Smooth muscle cell (in vitro differentiated cells): ENCODE measurements around the gene SLC37A1. TPM values are rescaled to one million over a fixed set of nuclear protein-coding genes. Genes with fewer than 3 reads are reported as not detected.

Experiments
- DNase-seq: peaks from one replicate; lab custom pipeline; 2025; ENCODE audit not compliant: unreplicated experiment; lab: John Stamatoyannopoulos, UW
- H2AFZ ChIP-seq: fragments of 200-600 bp; sonication (generic); 2 replicates; pipeline ENCODE4 v1.6.0; 2016; ENCODE audit warnings: antibody characterized with exemption, low read depth, mild to moderate bottlenecking
- H3F3A ChIP-seq: fragments of 200-600 bp; sonication (generic); 2 replicates; pipeline ENCODE4 v1.6.0; 2017; ENCODE audit warnings: antibody characterized with exemption, low read depth
- H3K27ac ChIP-seq: fragments of 200-600 bp; sonication (generic); 2 replicates; pipeline ENCODE4 v1.5.1; 2016; ENCODE audit warnings: low read depth, mild to moderate bottlenecking
- H3K27me3 ChIP-seq: fragments of 200-600 bp; sonication (generic); 2 replicates; pipeline ENCODE4 v1.6.1; 2016; ENCODE audit warnings: low read depth, mild to moderate bottlenecking
- H3K36me3 ChIP-seq: fragments of 200-600 bp; sonication (generic); 2 replicates; pipeline ENCODE4 v1.5.1; 2016; ENCODE audit warnings: low read depth
- H3K4me1 ChIP-seq: fragments of 200-600 bp; sonication (generic); 2 replicates; pipeline ENCODE4 v1.5.1; 2016; ENCODE audit warnings: low read depth
- H3K4me2 ChIP-seq: fragments of 200-600 bp; sonication (generic); 2 replicates; pipeline ENCODE4 v1.6.0; 2016; ENCODE audit warnings: mild to moderate bottlenecking
- H3K4me3 ChIP-seq: fragments of 200-600 bp; sonication (generic); 2 replicates; pipeline ENCODE4 v1.5.1; 2016; ENCODE audit warnings: mild to moderate bottlenecking
- H3K79me2 ChIP-seq: fragments of 200-600 bp; sonication (generic); 2 replicates; pipeline ENCODE4 v1.6.0; 2016; ENCODE audit warnings: low read depth, mild to moderate bottlenecking
- H3K9ac ChIP-seq: fragments of 200-600 bp; sonication (generic); 2 replicates; pipeline ENCODE4 v1.6.0; 2016; ENCODE audit warnings: low read depth
- H3K9me3 ChIP-seq: fragments of 200-600 bp; sonication (generic); replicated peaks from 2 replicates; pipeline ENCODE4 v1.5.1; 2016; ENCODE audit warnings: low read depth
- H4K20me1 ChIP-seq: fragments of 200-600 bp; sonication (generic); 2 replicates; pipeline ENCODE4 v1.6.0; 2016; ENCODE audit warnings: low read depth
- CTCF ChIP-seq: fragments of 200-600 bp; sonication (generic); IDR thresholded peaks from 2 replicates; pipeline ENCODE4 v1.5.1; 2017; ENCODE audit warnings: borderline replicate concordance, mild to moderate bottlenecking, antibody characterized with exemption; ENCODE audit not compliant: insufficient read depth, poor library complexity, severe bottlenecking
- WGBS: methylation state at CpG from one replicate; pipeline ENCODE4 v1.1.7; 2016; ENCODE audit warnings: low lambda C conversion rate; 5-methylcytosine and 5-hydroxymethylcytosine counted together
- polyA plus RNA-seq: library from polyadenylated mRNA; unstranded; fragments of >200 nt; fragmentation: Nextera tagmentation; extraction: Ambion mirVana; gene quantifications from 2 replicates; pipeline ENCODE4 v1.2.1, GENCODE V29; 2016
- total RNA-seq: library from RNA; depleted of rRNA; stranded (reverse); fragments of >200 nt; gene quantifications from 2 replicates; pipeline ENCODE4 v1.2.3, GENCODE V29; 2014

SLC37A1 gene
- total and polyA plus RNA-seq, 2 experiments from 2014 or later: 15.0 to 18.0 TPM

- no peak overlapping the region for H2AFZ ChIP-seq
- TF ChIP-seq CTCF: no peak
- 93% methylated on average over 10 of the region's 10 CpGs for WGBS
- no peak overlapping the region for H3K4me2 ChIP-seq
- H3K9ac ChIP-seq: no peak overlapping the region
- H3K27me3 ChIP-seq: no peaks in the 10 kb centered on the region
- no peaks in the 10 kb centered on the region for H3K9me3 ChIP-seq
- H3K4me1 ChIP-seq: no peaks in the 10 kb centered on the region
- H3F3A ChIP-seq: no peaks in the 10 kb centered on the region
- DNase-seq: no peak
- no peaks in the 10 kb centered on the region for H4K20me1 ChIP-seq
- H3K36me3 ChIP-seq: no peaks in the 10 kb centered on the region
- H3K4me3 ChIP-seq: no peak overlapping the region
- H3K79me2 ChIP-seq: no peaks in the 10 kb centered on the region
- no peak overlapping the region for H3K27ac ChIP-seq
Observed at GRCh38 chr21:42585881-42586280, 72.2 kb downstream of the SLC37A1 start.

- no peaks in the 10 kb centered on the region for H3K79me2 ChIP-seq
- TF ChIP-seq CTCF: no peak
- no peak overlapping the region for H3K9ac ChIP-seq
- no peak overlapping the region for H2AFZ ChIP-seq
- DNase-seq: no peak
- no peak overlapping the region for H3K4me3 ChIP-seq
- H3K36me3 ChIP-seq: no peaks in the 10 kb centered on the region
- no peaks in the 10 kb centered on the region for H4K20me1 ChIP-seq
- 97% methylated on average over 19 of the region's 19 CpGs for WGBS
- H3K27ac ChIP-seq: no peak overlapping the region
- H3F3A ChIP-seq: no peaks in the 10 kb centered on the region
- H3K27me3 ChIP-seq: no peaks in the 10 kb centered on the region
- no peaks in the 10 kb centered on the region for H3K9me3 ChIP-seq
- no peaks in the 10 kb centered on the region for H3K4me1 ChIP-seq
- no peak overlapping the region for H3K4me2 ChIP-seq
Observed at GRCh38 chr21:42586406-42586805, 72.8 kb downstream of the SLC37A1 start.

- 89% methylated on average over 12 of the region's 15 CpGs for WGBS
- no peak overlapping the region for H3K4me3 ChIP-seq
- H3K27me3 ChIP-seq: no peaks in the 10 kb centered on the region
- no peak overlapping the region for H3K4me2 ChIP-seq
- H4K20me1 ChIP-seq: no peaks in the 10 kb centered on the region
- TF ChIP-seq CTCF: no peak
- H3K79me2 ChIP-seq: no peaks in the 10 kb centered on the region
- H3K9ac ChIP-seq: no peak overlapping the region
- H3K4me1 ChIP-seq: no peaks in the 10 kb centered on the region
- H3K36me3 ChIP-seq: no peaks in the 10 kb centered on the region
- H3K9me3 ChIP-seq: no peaks in the 10 kb centered on the region
- no peak for DNase-seq
- H2AFZ ChIP-seq: no peak overlapping the region
- no peak overlapping the region for H3K27ac ChIP-seq
- no peaks in the 10 kb centered on the region for H3F3A ChIP-seq
Observed at GRCh38 chr21:42587036-42587435, 73.4 kb downstream of the SLC37A1 start.

GRCh38 chr21:42590431-42591131 is 76.9 kb downstream of the SLC37A1 start:
- Histone ChIP-seq H3K9ac (no peak overlapping the region), H4K20me1 (no peaks in the 10 kb centered on the region), H3K4me1 (no peaks in the 10 kb centered on the region), H3K4me2 (no peak overlapping the region), H3K27ac (no peak overlapping the region), H3K27me3 (no peaks in the 10 kb centered on the region), H3K9me3 (no peaks in the 10 kb centered on the region), H3F3A (no peaks in the 10 kb centered on the region), H3K4me3 (no peak overlapping the region), H3K79me2 (no peaks in the 10 kb centered on the region), H3K36me3 (no peaks in the 10 kb centered on the region), H2AFZ (no peak overlapping the region)
- TF ChIP-seq CTCF: no peak
- WGBS: 81% methylated on average over 20 of the region's 20 CpGs
- DNase-seq: no peak
